Right lobe of liver (tissue), 6 donors: ENCODE measurements around the gene TRAF6. TPM values are rescaled to one million over a fixed set of nuclear protein-coding genes. Genes with fewer than 3 reads are reported as not detected.

Source experiments
- ATAC-seq, 4 donors: fragments of 200-7000 bp; cut with Tn5 transposase; one replicate each; pipeline ENCODE4 v1.9.1; 2020; ENCODE audit warnings: mild to moderate bottlenecking in 4 of 4, moderate library complexity in 4 of 4
- DNase-seq, 3 donors: peaks; one replicate each; pipeline ENCODE4 v3.0.0-alpha.2; 2020
- H3K27ac ChIP-seq, 3 donors: fragments of 200-600 bp; one replicate each; pipeline ENCODE4 v1.8.0; 2022
- H3K27me3 ChIP-seq, 2 donors: fragments of 200-600 bp; one replicate each; pipeline ENCODE4 v1.8.0; 2022
- H3K36me3 ChIP-seq, 4 donors: fragments of 200-600 bp; sonication (generic) in 1 of 4; one replicate each; pipeline versions ENCODE4 v1.5.1 to v1.8.0; 2017 to 2022; ENCODE audit warnings: control low read depth in 1 of 4
- H3K4me1 ChIP-seq, 4 donors: fragments of 200-600 bp; sonication (generic) in 1 of 4; one replicate each; pipeline versions ENCODE4 v1.5.1 to v1.8.0; 2017 to 2022; ENCODE audit warnings: control low read depth in 1 of 4
- H3K4me3 ChIP-seq, 3 donors: fragments of 200-600 bp; one replicate each; pipeline ENCODE4 v1.8.0; 2022
- H3K9me3 ChIP-seq, 4 donors: fragments of 200-600 bp; sonication (generic) in 1 of 4; one replicate each; pipeline versions ENCODE4 v1.5.1 to v1.8.0; 2017 to 2022; ENCODE audit warnings: control low read depth in 1 of 4
- CTCF ChIP-seq, 4 donors: fragments of 200-600 bp in 3 of 4; fragments of 450-650 bp in 1 of 4; IDR thresholded peaks; one replicate each; pipeline versions ENCODE4 v1.5.1 to v1.8.0; 2016 to 2022; ENCODE audit warnings: antibody characterized with exemption in 4 of 4, mild to moderate bottlenecking in 2 of 4
- POLR2A ChIP-seq: fragments of 450-650 bp; IDR thresholded peaks from one replicate; pipeline ENCODE4 v1.6.1; 2017; ENCODE audit warnings: antibody characterized with exemption, mild to moderate bottlenecking
- WGBS: methylation state at CpG from one replicate; pipeline ENCODE4 v1.1.6; 2018; ENCODE audit warnings: low coverage, low lambda C conversion rate; ENCODE audit not compliant: insufficient coverage; ENCODE audit errors: missing lambda C conversion rate; 5-methylcytosine and 5-hydroxymethylcytosine counted together
- intact Hi-C, 2 donors: fragments of 100-400 bp; cut with DNase I; formaldehyde crosslinking; loops; one replicate each; pipeline versions ENCODE4 v1.11.2 to v1.14.1; 2022
- total RNA-seq, 6 experiments: library from RNA; depleted of rRNA in 2 of 6; stranded (reverse); fragments of >200 nt in 2 of 6; fragmentation: NEBNext Ultra II Directional in 3 of 6; extraction: Animal tissue kit (Norgen Biotek cat#: 25700) in 3 of 6; gene quantifications; one replicate each; pipeline versions ENCODE4 v1.1.0 to v1.2.4, GENCODE V29; 2016 to 2023
- donor health status: DM: no; HTN: yes; CAD: no.
- donor health status: DM: no; HTN: no; CAD: no.
- donor health status: DM: no; HTN: no; CAD: no.
- donor health status: DM: no; HTN: yes; CAD: no.
- donor health status: DM: no; HTN: yes; CAD: no.

TRAF6 gene
- total RNA-seq, 6 experiments from 2014 or later: 4.9 to 7.4 (median 6.7) TPM

GRCh38 chr11:36465449-36466163 lies 44.5 kb downstream of the TRAF6 start:
- DNase-seq: no peak
- Histone ChIP-seq H3K27ac (no peak overlapping the region), H3K4me1 (no peaks in the 10 kb centered on the region), H3K9me3 (no peaks in the 10 kb centered on the region), H3K36me3 (no peaks in the 10 kb centered on the region), H3K4me3 (no peak overlapping the region), H3K27me3 (no peaks in the 10 kb centered on the region)
- no peak for TF ChIP-seq POLR2A
- TF ChIP-seq CTCF (IDR thresholded peaks at IDR 0.05): no peak
- ATAC-seq: no peak
- intact Hi-C loops: no loop called here
- 93% methylated on average over 4 of the region's 4 CpGs for WGBS

- no peaks in the 10 kb centered on the region for H3K9me3 ChIP-seq
- no peaks in the 10 kb centered on the region for H3K36me3 ChIP-seq
- DNase-seq (no peak), ATAC-seq (no peak)
- no peak overlapping the region for H3K4me3 ChIP-seq
- WGBS: 89% methylated on average over 3 of the region's 3 CpGs
- intact Hi-C loops: no loop called here
- H3K27me3 ChIP-seq: no peaks in the 10 kb centered on the region
- no peak for TF ChIP-seq CTCF (IDR thresholded peaks at IDR 0.05)
- no peak for TF ChIP-seq POLR2A
- H3K27ac ChIP-seq: no peak overlapping the region
- H3K4me1 ChIP-seq: no peaks in the 10 kb centered on the region
Observed at GRCh38 chr11:36464720-36465119, 45.4 kb downstream of the TRAF6 start.

GRCh38 chr11:36463781-36464180 lies 46.3 kb downstream of the TRAF6 start:
- Histone ChIP-seq H3K27me3 (no peaks in the 10 kb centered on the region), H3K27ac (no peak overlapping the region), H3K4me1 (no peaks in the 10 kb centered on the region), H3K36me3 (no peaks in the 10 kb centered on the region), H3K4me3 (no peak overlapping the region), H3K9me3 (no peaks in the 10 kb centered on the region)
- TF ChIP-seq POLR2A: no peak
- TF ChIP-seq CTCF (IDR thresholded peaks at IDR 0.05): no peak
- DNase-seq: no peak
- 30% methylated on average over 2 of the region's 3 CpGs for WGBS
- intact Hi-C loops: no loop called here
- ATAC-seq: no peak

- 100% methylated on average over 1 of the region's 15 CpGs for WGBS
- Histone ChIP-seq H3K27ac (no peak overlapping the region), H3K9me3 (no peaks in the 10 kb centered on the region), H3K4me3 (no peak overlapping the region), H3K36me3 (no peaks in the 10 kb centered on the region), H3K4me1 (no peaks in the 10 kb centered on the region), H3K27me3 (no peaks in the 10 kb centered on the region)
- ATAC-seq: peak in 1 of 4 donors; percentile 19
- intact Hi-C loops: no loop called here
- no peak for TF ChIP-seq POLR2A
- TF ChIP-seq CTCF (IDR thresholded peaks at IDR 0.05): no peak
- DNase-seq: no peak
Observed at GRCh38 chr11:36462321-36462720, 47.8 kb downstream of the TRAF6 start.
